ENCODE results near the gene UIMC1. TPM values are rescaled to one million over a fixed set of nuclear protein-coding genes. Genes with fewer than 3 reads are reported as not detected.

UIMC1 gene
- total RNA-seq, 1 experiment from 2014 or later, result 38.4 TPM

GRCh38 chr5:176916337-176916736, 90.2 kb downstream of the UIMC1 start:
- BruUV-seq (replicated peaks), result no TSS peak
- RAD21 ChIA-PET (ENCODE audit: low non-redundant PET in 1 of 2, low total read pairs in 2 of 2, uncharacterized antibody in 2 of 2, unreplicated experiment in 2 of 2), result no interaction called here
- POLR2A ChIA-PET, result no interaction called here

More at GRCh38 chr5:176916337-176916736, 90.2 kb downstream of the UIMC1 start:
- DNase-seq (ENCODE audit: low read depth, low spot score) (no peak), ATAC-seq (no peak)
- H4K20me1 ChIP-seq (ENCODE audit: insufficient read depth), result no peaks in the 10 kb centered on the region
- no peaks in the 10 kb centered on the region for H3K27me3 ChIP-seq (ENCODE audit: insufficient read depth, low read length)
- H3K9me3 ChIP-seq (ENCODE audit: control insufficient read depth in 1 of 2, insufficient read depth in 1 of 2, low read depth in 1 of 2, low read length in 2 of 2), result no peaks in the 10 kb centered on the region
- H3K79me2 ChIP-seq (ENCODE audit: insufficient read depth, low read length), result peaks cover 16% of the 10 kb centered on the region; the same call in 1 of the 2 replicates
- H3K36me3 ChIP-seq (ENCODE audit: control insufficient read depth in 1 of 2, insufficient read depth in 2 of 2, low read length in 2 of 2), result no peaks in the 10 kb centered on the region
- no peak overlapping the region for H3K9ac ChIP-seq (ENCODE audit: low read length)
- no peak overlapping the region for H3K27ac ChIP-seq (ENCODE audit: low read depth, low read length)
- intact Hi-C loops (cut with micrococcal nuclease), result no loop called here
- H3K4me1 ChIP-seq (ENCODE audit: control insufficient read depth in 1 of 2, insufficient read depth in 2 of 2, low read length in 2 of 2), result no peaks in the 10 kb centered on the region
- H3K4me2 ChIP-seq (ENCODE audit: low read length), result no peak overlapping the region
- no peak overlapping the region for H3K4me3 ChIP-seq (replicated peaks in 1 of 2; ENCODE audit: low read depth in 1 of 2, low read length in 2 of 2)
- TF ChIP-seq ZFX (IDR thresholded peaks at IDR 0.05) (no peak), MAX (IDR thresholded peaks at IDR 0.05) (no peak), SRF (IDR thresholded peaks at IDR 0.05; ENCODE audit: low read depth) (no peak), ZNF274 (IDR thresholded peaks at IDR 0.05; ENCODE audit: low read depth, low read length) (no peak), TCF7L2 (IDR thresholded peaks at IDR 0.05; ENCODE audit: borderline replicate concordance, extremely low read depth, insufficient read depth, insufficient read length) (no peak), REST (IDR thresholded peaks at IDR 0.05; ENCODE audit: low read depth) (no peak), ATF3 (IDR thresholded peaks at IDR 0.05) (no peak), CTCF (IDR thresholded peaks at IDR 0.05 in 2 of 3, conservative IDR thresholded peaks at IDR 0.05 in 1 of 3; ENCODE audit: borderline replicate concordance in 1 of 3, insufficient read depth in 1 of 3, low read depth in 2 of 3, low read length in 2 of 3) (no peak), SIN3A (IDR thresholded peaks at IDR 0.05; ENCODE audit: low read depth) (no peak), POLR2AphosphoS5 (IDR thresholded peaks at IDR 0.05; ENCODE audit: low read depth, low read length) (no peak), EGR1 (IDR thresholded peaks at IDR 0.05; ENCODE audit: low read depth) (no peak), CBX3 (IDR thresholded peaks at IDR 0.05; ENCODE audit: low read depth) (no peak), ELF1 (IDR thresholded peaks at IDR 0.05; ENCODE audit: borderline replicate concordance, low read depth) (no peak)
- no peaks in the 10 kb centered on the region for H3K9me2 ChIP-seq (ENCODE audit: insufficient read depth)
- no peak overlapping the region for H2AFZ ChIP-seq (ENCODE audit: low read depth, low read length, poor library complexity, severe bottlenecking)
- CTCF ChIA-PET, result no interaction called here

All from HCT116 (cell line).